ENCODE measurements around the gene LIMK2.

The LIMK2 gene

DNA sequence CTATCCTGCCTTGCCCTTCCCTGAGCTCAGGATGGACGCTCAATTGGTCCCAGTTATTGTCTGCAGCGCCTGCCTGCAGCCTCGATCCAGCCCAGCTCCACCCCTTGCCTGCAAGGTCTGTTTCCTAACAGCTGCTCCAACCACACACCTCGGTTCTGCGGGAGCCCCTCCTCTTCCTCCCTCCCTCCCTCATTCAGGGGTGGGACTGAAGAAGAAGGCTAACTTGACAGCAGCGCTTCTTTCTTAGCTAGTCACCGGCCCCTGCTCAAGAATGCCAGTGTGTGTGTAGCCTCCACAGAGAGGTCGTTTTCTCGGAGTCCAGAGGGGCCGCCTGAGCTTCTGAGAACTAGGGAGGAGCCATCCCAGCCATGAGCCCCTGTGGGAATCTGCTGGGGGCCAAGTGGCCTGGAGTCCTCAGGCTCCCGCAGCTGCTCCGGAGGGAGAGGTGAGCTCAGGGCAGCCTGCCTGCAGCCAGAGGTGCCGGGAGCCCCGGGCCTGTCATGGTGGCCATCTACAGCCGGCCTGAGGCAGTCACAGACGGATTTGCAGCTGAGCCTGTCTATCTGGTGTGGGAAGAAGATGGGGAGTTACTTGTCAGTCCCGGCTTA is 36.1 kb downstream of the LIMK2 start:
- TF ChIP-seq, protein P1, sequence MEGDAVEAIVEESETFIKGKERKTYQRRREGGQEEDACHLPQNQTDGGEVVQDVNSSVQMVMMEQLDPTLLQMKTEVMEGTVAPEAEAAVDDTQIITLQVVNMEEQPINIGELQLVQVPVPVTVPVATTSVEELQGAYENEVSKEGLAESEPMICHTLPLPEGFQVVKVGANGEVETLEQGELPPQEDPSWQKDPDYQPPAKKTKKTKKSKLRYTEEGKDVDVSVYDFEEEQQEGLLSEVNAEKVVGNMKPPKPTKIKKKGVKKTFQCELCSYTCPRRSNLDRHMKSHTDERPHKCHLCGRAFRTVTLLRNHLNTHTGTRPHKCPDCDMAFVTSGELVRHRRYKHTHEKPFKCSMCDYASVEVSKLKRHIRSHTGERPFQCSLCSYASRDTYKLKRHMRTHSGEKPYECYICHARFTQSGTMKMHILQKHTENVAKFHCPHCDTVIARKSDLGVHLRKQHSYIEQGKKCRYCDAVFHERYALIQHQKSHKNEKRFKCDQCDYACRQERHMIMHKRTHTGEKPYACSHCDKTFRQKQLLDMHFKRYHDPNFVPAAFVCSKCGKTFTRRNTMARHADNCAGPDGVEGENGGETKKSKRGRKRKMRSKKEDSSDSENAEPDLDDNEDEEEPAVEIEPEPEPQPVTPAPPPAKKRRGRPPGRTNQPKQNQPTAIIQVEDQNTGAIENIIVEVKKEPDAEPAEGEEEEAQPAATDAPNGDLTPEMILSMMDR (conservative IDR thresholded peaks at IDR 0.05; ENCODE audit: low read depth, low read length), result no peak
- DNase-seq (ENCODE audit: low read depth), result peak; percentile 97
- peak overlapping the region; percentile 68 for H3K4me3 ChIP-seq (ENCODE audit: low read depth, low read length)

DNA sequence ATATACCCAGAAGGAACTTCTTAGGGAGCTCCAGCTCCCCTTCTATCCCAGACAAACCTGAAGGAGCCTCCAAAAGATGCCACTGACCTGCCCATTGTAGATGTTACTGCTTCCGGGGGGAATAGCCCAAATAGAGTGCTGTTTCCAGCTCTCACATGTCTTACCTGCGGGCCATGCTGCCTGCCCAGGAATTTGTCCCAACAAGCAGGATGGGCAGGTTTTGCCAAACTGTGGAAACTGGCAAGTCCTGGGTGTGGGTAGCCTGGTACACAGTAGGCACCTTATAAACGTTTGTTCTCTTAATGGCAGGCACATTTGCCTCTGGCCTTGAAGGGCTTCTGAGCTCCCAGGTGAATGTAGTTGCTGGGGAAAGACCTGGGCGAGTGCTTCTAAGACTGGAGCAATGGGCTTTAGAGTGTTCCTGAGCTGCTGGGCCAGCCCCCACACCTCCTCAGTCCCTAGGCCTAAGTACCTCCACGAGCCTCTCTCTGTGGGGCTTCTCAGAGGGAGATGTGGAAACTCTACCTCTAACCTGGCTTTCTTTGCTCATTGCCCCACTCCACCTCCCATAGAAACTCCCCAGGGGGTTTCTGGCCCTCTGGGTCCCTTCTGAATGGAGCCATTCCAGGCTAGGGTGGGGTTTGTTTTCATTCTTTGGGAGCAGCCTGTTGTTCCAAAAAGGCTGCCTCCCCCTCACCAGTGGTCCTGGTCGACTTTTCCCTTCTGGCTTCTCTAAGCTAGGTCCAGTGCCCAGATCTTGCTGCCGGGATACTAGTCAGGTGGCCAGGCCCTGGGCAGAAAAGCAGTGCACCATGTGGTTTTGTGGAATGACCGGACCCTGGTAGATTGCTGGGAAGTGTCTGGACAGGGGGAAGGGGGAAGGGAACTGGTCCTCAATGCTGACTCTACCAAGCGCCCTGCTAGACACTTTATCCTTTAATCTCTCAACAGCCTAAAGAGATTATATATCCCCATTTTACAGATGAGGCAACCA is 37.2 kb downstream of the LIMK2 start:
- H3K4me3 ChIP-seq (ENCODE audit: low read depth, low read length), result peak overlapping the region; percentile 68
- TF ChIP-seq, protein P1 (conservative IDR thresholded peaks at IDR 0.05; ENCODE audit: low read depth, low read length), result no peak
- no peak for DNase-seq (ENCODE audit: low read depth)

DNA sequence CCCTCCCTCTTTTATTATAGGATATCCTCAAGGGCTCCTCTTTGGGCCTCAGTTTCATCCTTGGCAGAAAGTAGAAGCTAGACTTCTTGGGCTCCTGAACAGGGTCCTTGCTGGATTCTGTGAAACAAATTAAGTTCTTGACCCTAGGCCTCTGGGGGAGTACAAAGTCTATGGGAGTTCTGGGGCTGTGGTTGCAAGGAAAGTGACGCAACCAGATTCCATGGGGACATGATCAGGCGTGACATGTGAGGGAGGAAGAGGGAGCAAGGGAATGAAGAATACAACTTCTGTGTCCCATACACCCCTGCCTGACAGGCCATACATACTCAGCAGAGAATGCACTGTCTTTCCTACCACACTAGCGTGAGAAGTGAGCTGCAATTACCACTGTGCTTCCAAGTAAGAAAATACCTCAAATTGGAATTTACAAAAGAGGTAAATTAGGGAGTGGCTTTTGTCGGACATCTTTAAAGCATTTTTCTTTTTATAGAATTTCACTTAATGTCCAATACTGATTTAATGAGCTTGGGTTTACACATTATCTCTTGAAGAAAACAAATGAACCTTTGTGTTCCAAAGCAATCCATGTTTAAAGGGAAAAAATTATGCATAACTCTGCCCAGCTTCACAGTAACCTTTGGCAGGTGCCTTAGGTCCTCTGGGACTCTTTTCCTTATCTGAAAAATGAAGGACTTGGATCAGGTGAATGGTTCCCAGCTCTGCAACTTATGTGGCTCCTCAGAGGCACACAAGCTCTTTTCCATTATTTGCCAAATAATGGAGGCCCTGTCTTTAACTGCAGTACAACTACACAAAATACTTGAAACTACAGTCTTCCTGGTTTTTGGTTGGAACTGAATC is 38.9 kb downstream of the LIMK2 start:
- TF ChIP-seq, protein P1 (conservative IDR thresholded peaks at IDR 0.05; ENCODE audit: low read depth, low read length), result no peak
- no peak for DNase-seq (ENCODE audit: low read depth)
- no peak overlapping the region for H3K4me3 ChIP-seq (ENCODE audit: low read depth, low read length)

DNA sequence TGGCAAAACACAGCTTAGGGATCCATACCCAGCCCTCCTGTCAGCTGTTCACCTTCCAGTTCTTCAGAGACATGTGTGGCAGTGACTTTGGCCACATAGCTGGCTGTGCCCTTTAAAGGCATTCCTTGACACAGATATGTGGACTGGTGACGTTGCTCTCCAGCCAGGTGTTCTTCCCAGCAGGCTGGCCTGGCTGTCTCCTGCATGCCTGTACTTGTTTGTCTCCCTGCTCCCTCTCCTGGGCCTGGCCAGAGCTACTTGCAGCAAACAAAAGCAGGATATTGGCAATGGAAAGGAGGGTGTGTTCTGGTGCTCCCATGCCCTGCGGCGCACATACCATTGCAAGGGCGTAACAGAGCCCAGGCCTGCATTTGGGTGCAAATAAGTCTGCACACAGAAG is 41.9 kb downstream of the LIMK2 start:
- TF ChIP-seq, protein P1 (conservative IDR thresholded peaks at IDR 0.05; ENCODE audit: low read depth, low read length), result no peak
- H3K4me3 ChIP-seq (ENCODE audit: low read depth, low read length), result no peak overlapping the region
- no peak for DNase-seq (ENCODE audit: low read depth)

DNA sequence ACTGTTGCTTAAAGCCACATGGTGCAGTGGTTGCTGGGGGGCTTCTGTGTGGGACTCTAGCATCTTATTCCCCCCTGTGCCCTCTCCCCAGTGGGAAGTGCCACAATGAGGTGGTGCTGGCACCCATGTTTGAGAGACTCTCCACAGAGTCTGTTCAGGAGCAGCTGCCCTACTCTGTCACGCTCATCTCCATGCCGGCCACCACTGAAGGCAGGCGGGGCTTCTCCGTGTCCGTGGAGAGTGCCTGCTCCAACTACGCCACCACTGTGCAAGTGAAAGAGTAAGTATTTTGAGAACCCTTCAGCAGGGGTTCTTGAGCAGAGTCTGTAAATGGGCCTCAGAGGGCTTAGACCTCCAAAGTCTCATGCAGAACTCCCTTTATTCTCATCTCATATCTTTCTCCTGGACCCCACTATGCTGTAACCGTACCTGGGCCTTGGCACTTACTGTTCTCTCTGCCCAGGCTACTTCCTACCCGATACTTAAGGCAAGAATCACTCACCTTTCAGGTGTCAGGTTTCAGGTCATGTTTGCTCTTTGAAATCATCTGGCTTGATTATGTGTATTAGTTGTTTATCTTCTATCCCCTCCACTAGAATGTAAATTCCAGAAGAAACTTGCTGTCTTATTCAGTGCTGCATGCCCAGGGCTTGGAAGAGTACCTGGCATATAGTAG is 47.8 kb downstream of the LIMK2 start:
- H3K4me3 ChIP-seq (ENCODE audit: low read depth, low read length), result no peak overlapping the region
- TF ChIP-seq, protein P1 (conservative IDR thresholded peaks at IDR 0.05; ENCODE audit: low read depth, low read length), result no peak
- no peak for DNase-seq (ENCODE audit: low read depth)

DNA sequence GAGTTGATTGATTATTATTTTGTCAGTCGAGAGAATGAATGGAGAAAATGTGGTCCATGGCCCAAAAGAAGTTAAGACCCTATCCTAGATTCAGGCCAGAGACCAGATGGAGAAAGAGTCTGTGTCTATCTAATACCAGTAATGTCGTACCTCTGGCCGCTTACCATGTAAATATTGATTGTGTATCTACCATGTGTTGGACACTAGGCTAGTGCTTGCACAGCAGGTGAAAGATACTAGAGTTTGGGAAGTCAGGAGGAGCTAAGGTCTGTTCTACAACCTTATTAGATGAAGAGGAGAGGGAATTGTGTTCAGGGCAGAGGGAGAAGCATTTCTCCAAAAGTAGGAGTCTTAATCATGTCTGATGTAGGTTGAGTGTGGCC is 48.4 kb downstream of the LIMK2 start:
- TF ChIP-seq, protein P1 (conservative IDR thresholded peaks at IDR 0.05; ENCODE audit: low read depth, low read length), result no peak
- no peak overlapping the region for H3K4me3 ChIP-seq (ENCODE audit: low read depth, low read length)
- DNase-seq (ENCODE audit: low read depth), result no peak
